Coronary artery (tissue), 2 donors: ENCODE measurements around the gene TCF15.

Source experiments
- DNase-seq: peaks from one replicate; pipeline ENCODE4 v3.0.0-alpha.2; 2017; ENCODE audit warnings: low spot score
- H3K27ac ChIP-seq, 2 donors: fragments of 200-600 bp; sonication (generic); one replicate each; pipeline ENCODE4 v1.5.1; 2016 to 2019
- H3K4me3 ChIP-seq: fragments of 200-600 bp; sonication (generic); 2 replicates; pipeline ENCODE4 v1.5.1; 2016; ENCODE audit warnings: mild to moderate bottlenecking, moderate library complexity
- CTCF ChIP-seq: fragments of 200-600 bp; sonication (generic); IDR thresholded peaks from one replicate; pipeline ENCODE4 v1.5.1; 2019; ENCODE audit warnings: antibody characterized with exemption

The TCF15 gene

GRCh38 chr20:653110-653589, 43.0 kb upstream of the TCF15 start, which contains the start of gene SRXN1:
Gene SRXN1 (minus strand): TSS chr20:653200. CDS start chr20:653185, 15 bp downstream.
- no peak for TF ChIP-seq CTCF
- Histone ChIP-seq H3K4me3 (peak within 1 kb of the TSS; percentile 90), H3K27ac (peak within 1 kb of the TSS; percentile 75 to 90)
- peak; percentile 93 for DNase-seq

- no peak for TF ChIP-seq CTCF
- DNase-seq, result no peak
- peak overlapping the region; percentile 75 to 90 for H3K27ac ChIP-seq
- peak overlapping the region; percentile 90 for H3K4me3 ChIP-seq
Measured at GRCh38 chr20:652615-653109, 42.6 kb upstream of the TCF15 start.

- Histone ChIP-seq H3K27ac (peak overlapping the region; percentile 75 to 90), H3K4me3 (peak overlapping the region; percentile 90)
- DNase-seq, result no peak
- TF ChIP-seq CTCF, result no peak
Measured at GRCh38 chr20:651713-652614, 41.9 kb upstream of the TCF15 start.

GRCh38 chr20:650954-651353, 40.8 kb upstream of the TCF15 start:
- no peak for DNase-seq
- H3K4me3 ChIP-seq, result no peak overlapping the region
- no peak for TF ChIP-seq CTCF
- no peak overlapping the region for H3K27ac ChIP-seq

GRCh38 chr20:650281-650680, 40.2 kb upstream of the TCF15 start:
- no peak for TF ChIP-seq CTCF
- Histone ChIP-seq H3K4me3 (no peak overlapping the region), H3K27ac (no peak overlapping the region)
- DNase-seq, result no peak

GRCh38 chr20:647479-648019, 37.4 kb upstream of the TCF15 start:
- no peak for DNase-seq
- no peak overlapping the region for H3K27ac ChIP-seq
- TF ChIP-seq CTCF, result no peak
- H3K4me3 ChIP-seq, result no peak overlapping the region
